Adipose tissue (tissue), 3 donors: ENCODE results near the gene F2RL1. TPM values are rescaled to one million over a fixed set of nuclear protein-coding genes. Genes with fewer than 3 reads are reported as not detected.

Source experiments
- H3K27ac ChIP-seq: one replicate; pipeline ENCODE4 v1.5.1; 2013; ENCODE audit warnings: low read depth, low read length
- WGBS, 3 donors: extraction: QIAGEN DNeasy Blood & Tissue Kit; methylation state at CpG; one replicate each; pipeline ENCODE4 v1.1.7; 2013; 5-methylcytosine and 5-hydroxymethylcytosine counted together
- polyA plus RNA-seq, 3 donors: library from polyadenylated mRNA; stranded (reverse); fragments of 200-250 nt; gene quantifications; one replicate each; pipeline ENCODE4 v1.2.3, GENCODE V29; 2013
- donor health status: healthy with polysubstance abuse.
- donor health status: Bipolar disorder and iron deficiency.
- donor health status: healthy.

Gene F2RL1
- polyA plus RNA-seq, 3 donors = 0.45 to 10.4 (median 2.7) TPM

DNA sequence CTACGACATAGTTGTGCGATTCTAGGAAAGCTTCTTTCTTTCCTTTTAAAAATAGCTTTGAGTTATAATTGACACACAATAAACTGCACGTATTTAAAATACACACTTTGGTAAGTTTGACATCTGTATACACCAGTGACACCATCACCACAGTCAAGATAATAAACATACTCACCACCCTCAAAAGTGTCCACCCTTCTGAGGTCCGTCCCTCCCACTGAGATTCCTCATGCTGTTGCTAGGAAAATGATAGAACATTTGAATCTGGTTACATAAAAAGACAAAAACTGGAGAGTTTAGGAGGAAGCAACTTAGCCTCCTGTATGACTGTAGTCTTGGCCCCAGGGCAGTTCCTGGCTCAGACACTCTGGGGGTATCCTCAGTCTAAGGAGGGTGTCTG is 48.2 kb downstream of the F2RL1 start:
- H3K27ac ChIP-seq = no peak overlapping the region
- WGBS, 3 donors = 77 to 80% (median 80%) methylated on average over 4 of the region's 4 CpGs

DNA sequence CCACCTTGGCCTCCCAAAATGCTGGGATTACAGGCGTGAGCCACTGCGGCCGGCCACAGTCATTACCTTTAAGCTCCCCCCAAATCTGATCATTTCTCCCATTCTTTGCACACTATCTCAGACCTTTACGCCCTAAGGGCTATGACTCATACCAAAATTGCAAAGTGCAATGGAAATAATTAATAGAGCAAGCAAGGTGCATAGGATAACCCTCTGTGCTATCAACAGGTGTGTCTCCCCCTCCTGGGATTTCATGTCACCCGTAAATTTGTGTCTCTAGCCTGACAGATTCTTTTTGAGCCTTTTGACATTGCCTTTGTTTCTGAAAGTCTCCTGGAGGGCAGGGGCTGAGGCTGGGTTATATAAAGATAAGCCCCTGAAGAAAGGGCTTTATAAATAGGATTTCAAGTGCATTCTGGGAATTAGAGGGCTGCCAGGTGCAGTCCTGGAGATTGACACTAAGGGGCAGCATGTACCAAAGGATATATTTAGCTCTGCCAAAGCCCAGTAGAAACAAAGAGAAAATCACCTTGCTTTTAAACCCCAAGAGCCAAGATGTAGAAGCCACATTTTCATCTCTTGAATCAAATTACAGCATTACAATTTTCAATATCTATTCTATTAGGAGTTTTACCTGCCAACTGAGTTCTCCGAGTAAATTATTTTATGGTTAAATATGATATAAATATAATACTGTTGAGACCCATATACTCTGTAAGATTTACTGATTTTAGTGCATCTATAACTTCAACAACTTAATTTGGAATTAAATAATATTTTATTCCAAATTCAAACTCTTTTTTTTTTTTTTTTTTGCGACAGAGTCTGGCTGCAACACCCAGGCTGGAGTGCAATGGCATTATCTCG is 49.2 kb downstream of the F2RL1 start:
- 53 to 71% (median 68%) methylated on average over 8 of the region's 8 CpGs for WGBS, 3 donors
- H3K27ac ChIP-seq = no peak overlapping the region

DNA sequence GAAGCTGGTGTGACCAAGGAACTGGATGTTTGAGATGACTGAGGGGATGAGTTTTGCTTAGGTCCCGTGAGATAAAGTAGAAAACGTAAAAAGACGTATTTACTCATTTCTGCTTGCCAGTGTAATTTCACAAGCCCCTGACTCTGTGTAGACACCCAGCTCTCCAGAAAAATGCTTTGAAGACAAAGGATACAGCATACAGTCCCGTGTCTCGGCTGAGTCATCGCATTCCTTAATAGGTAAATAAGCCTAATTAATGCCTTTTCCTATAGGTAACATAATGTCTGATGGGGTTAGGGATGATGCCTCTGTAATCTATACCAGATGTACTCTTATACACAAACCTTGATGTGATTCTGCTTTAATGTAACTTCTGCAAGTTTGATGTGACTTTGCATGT is 51.2 kb downstream of the F2RL1 start:
- WGBS, 3 donors = 76 to 86% (median 86%) methylated on average over 6 of the region's 6 CpGs
- no peak overlapping the region for H3K27ac ChIP-seq

DNA sequence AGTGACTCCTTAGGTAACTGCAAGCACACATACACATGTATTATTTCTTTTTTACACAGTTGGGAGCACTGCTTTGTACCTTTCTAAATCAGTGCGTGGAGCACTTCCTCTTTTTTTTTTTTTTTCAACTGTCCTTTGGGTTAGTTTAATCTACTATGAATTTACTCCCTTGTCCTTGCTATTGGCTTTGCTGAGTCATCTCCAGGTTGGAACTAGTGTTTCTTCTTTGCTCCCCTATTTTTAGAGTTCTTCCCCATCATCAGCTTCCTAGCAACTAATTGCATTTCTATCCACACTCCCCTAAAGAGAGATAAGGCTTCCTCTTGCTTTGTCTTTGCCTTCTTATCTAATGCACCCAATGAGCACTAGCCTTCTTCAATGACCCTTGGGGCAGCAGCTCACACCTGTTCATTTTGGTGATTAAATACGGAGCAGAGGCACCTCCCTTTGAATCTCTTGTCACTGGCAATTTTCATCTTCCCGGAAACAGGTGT is 55.3 kb downstream of the F2RL1 start:
- 31 to 39% (median 39%) methylated on average over 3 of the region's 3 CpGs for WGBS, 3 donors
- no peak overlapping the region for H3K27ac ChIP-seq

Other genes starting within 250 kb of the F2RL1 start
- gene F2RL2, start 195.6 kb upstream of the F2RL1 start, polyA plus RNA-seq = under 1 TPM in 2 of 3 donors, not detected in 1; 0.05 to 0.07 TPM
- gene F2R, start 102.9 kb upstream of the F2RL1 start, polyA plus RNA-seq = 1 to 10 TPM; 1.5 to 3.4 (median 1.7) TPM
- gene S100Z, start 31.0 kb downstream of the F2RL1 start, polyA plus RNA-seq = under 1 TPM; 0.03 to 0.34 (median 0.16) TPM
- gene CRHBP, start 134.0 kb downstream of the F2RL1 start, polyA plus RNA-seq = 1 to 10 TPM in 2 of 3 donors, under 1 TPM in 1; 0.05 to 4.7 (median 2.7) TPM
- 10 to 100 TPM in 1 of 3 donors, 1 to 10 TPM in 2; 5.6 to 12.5 (median 8.7) TPM for gene AGGF1, start 211.4 kb downstream of the F2RL1 start, polyA plus RNA-seq